H1 (cell line): ENCODE results near the gene ONECUT3. TPM values are rescaled to one million over a fixed set of nuclear protein-coding genes. Genes with fewer than 3 reads are reported as not detected.

Source experiments
- CTCF ChIA-PET: fragments of 300-600 bp; sonication (Branson Sonifier 250); formaldehyde crosslinking; loops from one replicate; lab custom pipeline; 2021; ENCODE audit not compliant: partially characterized antibody; lab: Charles Lee
- POLR2A ChIA-PET: fragments of 300-600 bp; sonication (Branson Sonifier 250); formaldehyde crosslinking; loops from one replicate; lab custom pipeline; 2021; ENCODE audit warnings: inconsistent platforms; ENCODE audit not compliant: partially characterized antibody; lab: Charles Lee
- DNase-seq, 2 experiments: peaks; one replicate each; pipeline versions ENCODE4 v3.0.0 to v3.0.0-alpha.2; 2010 to 2022; ENCODE audit warnings: low spot score in 2 of 2, low read depth in 1 of 2, mixed read lengths in 1 of 2
- FAIRE-seq: peaks from 2 replicates; lab custom pipeline; 2011; peaks lifted over from hg19 to GRCh38; lab: Jason Lieb, UNC
- H2AFZ ChIP-seq: 2 replicates; pipeline ENCODE4 v1.8.1; 2012; ENCODE audit warnings: low read length, inconsistent platforms
- H2AK5ac ChIP-seq: 2 replicates; pipeline ENCODE4 v1.6.1; 2013; ENCODE audit warnings: low read depth, low read length
- H2BK120ac ChIP-seq: replicated peaks from 2 replicates; pipeline ENCODE3; 2013; ENCODE audit warnings: low read depth, low read length, inconsistent platforms
- H2BK12ac ChIP-seq: 2 replicates; pipeline ENCODE4 v1.6.1; 2013; ENCODE audit warnings: low read depth, low read length
- H2BK15ac ChIP-seq: 2 replicates; pipeline ENCODE4 v1.6.1; 2013; ENCODE audit warnings: low read length
- H2BK20ac ChIP-seq: 2 replicates; pipeline ENCODE4 v1.6.1; 2013; ENCODE audit warnings: low read length
- H2BK5ac ChIP-seq: 2 replicates; pipeline ENCODE4 v1.6.1; 2013; ENCODE audit warnings: low read depth, low read length
- H3K14ac ChIP-seq: 2 replicates; pipeline ENCODE4 v1.6.1; 2013; ENCODE audit warnings: inconsistent platforms; ENCODE audit not compliant: insufficient read length
- H3K18ac ChIP-seq: 2 replicates; pipeline ENCODE4 v1.6.1; 2013; ENCODE audit warnings: low read length; ENCODE audit errors: extremely low read depth
- H3K23ac ChIP-seq: 2 replicates; pipeline ENCODE4 v1.6.1; 2013; ENCODE audit warnings: inconsistent platforms; ENCODE audit not compliant: insufficient read length
- H3K23me2 ChIP-seq: 2 replicates; pipeline ENCODE4 v1.6.1; 2013; ENCODE audit warnings: low read depth, low read length
- H3K27ac ChIP-seq: 2 replicates; pipeline ENCODE4 v1.6.1; 2011; ENCODE audit warnings: low read depth, low read length, inconsistent platforms
- H3K27me3 ChIP-seq, 4 experiments: replicated peaks in 1 of 4; 1 replicate in 1 of 4; 2 replicates in 3 of 4; pipeline versions ENCODE4 v1.6.1 to v1.8.1; 2011 to 2013; ENCODE audit warnings: low read length in 3 of 4, mild to moderate bottlenecking in 3 of 4, inconsistent platforms in 2 of 4, mixed read lengths in 2 of 4, moderate library complexity in 1 of 4; ENCODE audit not compliant: control insufficient read depth in 3 of 4, insufficient read depth in 3 of 4; ENCODE audit errors: extremely low read depth in 1 of 4
- H3K36me3 ChIP-seq, 4 experiments: 2 replicates each; pipeline versions ENCODE4 v1.6.1 to v1.8.1; 2011 to 2013; ENCODE audit warnings: mild to moderate bottlenecking in 4 of 4, low read length in 3 of 4, moderate library complexity in 2 of 4, control low read depth in 1 of 4, inconsistent platforms in 1 of 4; ENCODE audit not compliant: insufficient read depth in 4 of 4, control insufficient read depth in 2 of 4
- H3K4ac ChIP-seq: replicated peaks from 2 replicates; pipeline ENCODE3; 2013; ENCODE audit warnings: low read length, low read depth, mixed read lengths, inconsistent platforms; ENCODE audit not compliant: insufficient read length
- H3K4me1 ChIP-seq, 4 experiments: replicated peaks in 1 of 4; 1 replicate in 1 of 4; 2 replicates in 3 of 4; pipeline versions ENCODE4 v1.6.1 to v1.8.1; 2011 to 2013; ENCODE audit warnings: low read length in 3 of 4, inconsistent platforms in 2 of 4, mixed read lengths in 1 of 4; ENCODE audit not compliant: insufficient read depth in 4 of 4, control insufficient read depth in 3 of 4
- H3K4me2 ChIP-seq, 2 experiments: 2 replicates each; pipeline versions ENCODE4 v1.6.1 to v1.8.1; 2011 to 2013; ENCODE audit warnings: low read depth in 2 of 2, low read length in 2 of 2, control low read depth in 1 of 2, inconsistent platforms in 1 of 2, mild to moderate bottlenecking in 1 of 2; ENCODE audit not compliant: insufficient read depth in 1 of 2
- H3K4me3 ChIP-seq, 4 experiments: fragments of 200-600, 300-600 bp in 1 of 4; sonication (generic), shearing (Covaris generic), sonication (Bioruptor Twin) in 1 of 4; 2 replicates each; pipeline versions ENCODE4 v1.5.1 to v1.8.1; 2011 to 2016; ENCODE audit warnings: low read length in 4 of 4, low read depth in 3 of 4, control low read depth in 2 of 4, inconsistent platforms in 2 of 4, mild to moderate bottlenecking in 2 of 4, mixed read lengths in 1 of 4, moderate library complexity in 1 of 4; ENCODE audit not compliant: insufficient read depth in 2 of 4; ENCODE audit errors: extremely low read depth in 1 of 4
- H3K56ac ChIP-seq: replicated peaks from 2 replicates; pipeline ENCODE3; 2013; ENCODE audit warnings: low read depth, mild to moderate bottlenecking, mixed read lengths, low read length, inconsistent platforms; ENCODE audit not compliant: insufficient read length
- H3K79me1 ChIP-seq: 2 replicates; pipeline ENCODE4 v1.6.1; 2013; ENCODE audit warnings: low read depth, low read length, control low read depth
- H3K79me2 ChIP-seq, 2 experiments: 2 replicates each; pipeline versions ENCODE4 v1.6.1 to v1.8.1; 2012 to 2013; ENCODE audit warnings: low read length in 2 of 2, mild to moderate bottlenecking in 2 of 2, inconsistent platforms in 1 of 2; ENCODE audit not compliant: insufficient read depth in 2 of 2, control insufficient read depth in 1 of 2
- H3K9ac ChIP-seq, 4 experiments: replicated peaks in 1 of 4; 1 replicate in 1 of 4; 2 replicates in 3 of 4; pipeline versions ENCODE4 v1.6.1 to v1.8.1; 2011 to 2013; ENCODE audit warnings: low read depth in 3 of 4, low read length in 3 of 4, control low read depth in 2 of 4, mild to moderate bottlenecking in 2 of 4, moderate library complexity in 2 of 4, inconsistent platforms in 1 of 4; ENCODE audit errors: extremely low read depth in 1 of 4
- H3K9me3 ChIP-seq, 2 experiments: 2 replicates each; pipeline versions ENCODE4 v1.6.1 to v1.8.1; 2012 to 2013; ENCODE audit warnings: mild to moderate bottlenecking in 2 of 2, moderate library complexity in 2 of 2, control low read depth in 1 of 2, inconsistent platforms in 1 of 2, low read depth in 1 of 2, low read length in 1 of 2, mixed read lengths in 1 of 2; ENCODE audit not compliant: insufficient read depth in 2 of 2
- H4K20me1 ChIP-seq, 2 experiments: replicated peaks in 1 of 2; 2 replicates each; pipeline versions ENCODE3 to v1.8.1; 2011 to 2013; ENCODE audit warnings: inconsistent platforms in 2 of 2, low read length in 2 of 2, mild to moderate bottlenecking in 1 of 2; ENCODE audit not compliant: insufficient read depth in 2 of 2, control insufficient read depth in 1 of 2
- H4K5ac ChIP-seq: 2 replicates; pipeline ENCODE4 v1.6.1; 2013; ENCODE audit warnings: low read length, low read depth, mixed read lengths, inconsistent platforms; ENCODE audit not compliant: insufficient read length
- H4K8ac ChIP-seq: 2 replicates; pipeline ENCODE4 v1.8.0; 2013; ENCODE audit warnings: mild to moderate bottlenecking, moderate library complexity, low read length, inconsistent platforms; ENCODE audit not compliant: insufficient read depth; ENCODE audit errors: extremely low read depth
- H4K91ac ChIP-seq: replicated peaks from 2 replicates; pipeline ENCODE3; 2013; ENCODE audit warnings: low read length, mixed read lengths, inconsistent platforms; ENCODE audit not compliant: insufficient read length
- CBX5 ChIP-seq: fragments of 300-800, 300-1000 bp; sonication (generic); IDR thresholded peaks from 2 replicates; pipeline ENCODE4 v1.7.1; 2016; ENCODE audit warnings: antibody characterized with exemption, low read length, low read depth
- CEBPB ChIP-seq: IDR thresholded peaks from 2 replicates; pipeline ENCODE4 v1.6.1; 2012; ENCODE audit warnings: low read depth, low read length
- CHD1 ChIP-seq: IDR thresholded peaks from 2 replicates; pipeline ENCODE4 v1.6.1; 2012; ENCODE audit warnings: low read depth, low read length, improper control_type of control experiment
- FOSL1 ChIP-seq: IDR thresholded peaks from 2 replicates; pipeline ENCODE4 v1.6.1; 2011; ENCODE audit warnings: mild to moderate bottlenecking, low read depth, low read length, moderate library complexity; ENCODE audit not compliant: insufficient read depth
- MAFK ChIP-seq: IDR thresholded peaks from 2 replicates; pipeline ENCODE4 v1.6.1; 2012; ENCODE audit warnings: low read depth, mild to moderate bottlenecking, improper control_type of control experiment, low read length
- POLR2AphosphoS5 ChIP-seq: IDR thresholded peaks from 2 replicates; pipeline ENCODE4 v1.6.1; 2011; ENCODE audit warnings: low read depth, low read length
- RFX5 ChIP-seq: IDR thresholded peaks from 2 replicates; pipeline ENCODE4 v1.6.1; 2011; ENCODE audit warnings: low read depth, low read length, improper control_type of control experiment, borderline replicate concordance
- SIRT6 ChIP-seq: IDR thresholded peaks from one replicate; pipeline ENCODE4 v1.7.1; 2012; ENCODE audit warnings: low read length, inconsistent platforms
- SRF ChIP-seq: IDR thresholded peaks from 2 replicates; pipeline ENCODE4 v1.6.1; 2011; ENCODE audit warnings: mild to moderate bottlenecking, low read depth, low read length, moderate library complexity
- TBP ChIP-seq: IDR thresholded peaks from 2 replicates; pipeline ENCODE4 v1.6.1; 2011; ENCODE audit warnings: low read depth, low read length, improper control_type of control experiment
- WGBS, 2 experiments: shearing (Covaris generic) in 1 of 2; methylation state at CpG; one replicate each; pipeline versions ENCODE4 v1.1.6 to v1.1.7; 2013 to 2015; ENCODE audit warnings: low lambda C conversion rate in 2 of 2, mixed read lengths in 2 of 2, inconsistent platforms in 1 of 2, low coverage in 1 of 2, missing lambda C conversion rate in 1 of 2; ENCODE audit not compliant: insufficient replicate concordance in 2 of 2, insufficient coverage in 1 of 2, insufficient read length in 1 of 2; ENCODE audit errors: extremely low coverage in 1 of 2, missing lambda C conversion rate in 1 of 2; 5-methylcytosine and 5-hydroxymethylcytosine counted together
- polyA plus RNA-seq, 7 experiments: library from polyadenylated mRNA; depleted of rRNA in 3 of 7; stranded (reverse) in 5 of 7; unstranded in 2 of 7; fragments of >200 nt in 5 of 7; fragments of 200-250 nt in 2 of 7; gene quantifications; 1 replicate in 5 of 7; 2 replicates in 1 of 7; 4 replicates in 1 of 7; pipeline versions ENCODE4 v1.2.1 to v1.2.3, GENCODE V29; 2011 to 2013; ENCODE audit warnings: missing spikeins in 2 of 7, mixed read lengths in 2 of 7
- total RNA-seq: library from RNA; stranded (reverse); fragmentation: NEBNext Ultra II Directional; extraction: Animal tissue kit (Norgen Biotek cat#: 25700); gene quantifications from 2 replicates; pipeline ENCODE4 v1.2.1, GENCODE V29; 2021
- TF ChIP-seq, protein P1 (sequence below): IDR thresholded peaks from 2 replicates; pipeline ENCODE4 v1.6.1; 2011; ENCODE audit warnings: low read length, improper control_type of control experiment
- TF ChIP-seq, protein P2 (sequence below): IDR thresholded peaks from 2 replicates; pipeline ENCODE4 v1.6.1; 2012; ENCODE audit warnings: inconsistent platforms

ONECUT3 gene
- total and polyA plus RNA-seq, 2 of the 8 experiments (the other 6 are each of a cell fraction or from before 2014, with no cell fraction given) = not detected

DNA sequence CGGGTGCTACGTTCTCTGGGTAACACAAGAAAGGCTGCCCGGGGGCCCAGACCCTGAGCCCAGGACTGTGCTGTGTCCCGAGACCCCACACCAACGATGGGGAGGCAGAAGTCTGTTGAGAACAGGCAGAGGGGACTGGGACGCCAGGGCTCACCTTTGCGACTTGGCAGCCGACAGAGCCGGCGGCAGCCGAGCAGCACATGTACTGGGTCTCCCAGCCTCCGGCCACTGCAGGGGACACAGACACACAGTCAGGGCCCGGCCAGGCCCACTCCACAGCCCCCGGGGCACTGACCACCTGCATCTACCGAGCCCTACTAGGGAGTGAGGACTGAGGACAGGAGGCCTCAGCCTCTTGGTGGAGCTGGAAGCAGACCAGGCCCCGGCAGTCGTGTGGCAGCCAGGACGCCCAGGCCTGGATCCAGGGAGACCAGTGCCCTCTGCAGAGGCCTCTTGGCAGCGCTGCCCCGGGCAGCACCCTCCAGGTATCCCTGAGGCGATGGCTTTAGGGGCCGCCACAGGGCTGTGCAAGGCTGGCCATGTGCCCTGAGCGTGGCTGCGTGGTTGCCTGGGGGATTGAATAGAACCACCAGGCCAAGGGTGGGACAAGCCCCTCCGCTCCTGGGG is 64.4 kb downstream of the ONECUT3 start:
- Histone ChIP-seq H4K91ac (no peak overlapping the region), H2BK120ac (no peak overlapping the region), H3K4me2 (no peak overlapping the region), H2BK12ac (no peak overlapping the region), H3K18ac (no peak overlapping the region), H3K9ac (no peak overlapping the region; a peak in 1 of 7 replicates), H4K5ac (no peak overlapping the region), H3K56ac (no peak overlapping the region), H2BK5ac (no peak overlapping the region), H3K27me3 (no peaks in the 10 kb centered on the region), H3K23me2 (peaks cover 2% of the 10 kb centered on the region), H4K8ac (no peak overlapping the region), H3K79me2 (no peaks in the 10 kb centered on the region), H2AFZ (no peak overlapping the region), H3K27ac (no peak overlapping the region), H3K9me3 (no peaks in the 10 kb centered on the region), H2BK15ac (no peak overlapping the region), H3K4me1 (peaks cover 0 to 2% (median 0%) of the 10 kb centered on the region in 4 experiments; a peak in 3 of 7 replicates), H4K20me1 (peaks cover 2 to 10% of the 10 kb centered on the region in 2 experiments), H3K4me3 (no peak overlapping the region), H3K4ac (no peak overlapping the region), H3K36me3 (peaks cover 8 to 48% (median 15%) of the 10 kb centered on the region in 4 experiments; a peak in 7 of 8 replicates), H3K14ac (no peak overlapping the region), H3K23ac (no peak overlapping the region), H2AK5ac (no peak overlapping the region), H2BK20ac (no peak overlapping the region), H3K79me1 (no peaks in the 10 kb centered on the region)
- WGBS, 2 experiments = 93% methylated on average over 23 of the region's 25 CpGs; no CpG with 5 or more reads in 1 of the 2 experiments
- POLR2A ChIA-PET = no interaction called here
- CTCF ChIA-PET = interaction anchor here (1.0 to 16.5 kb wide), 5 partner anchors 8 to 36 kb away, joined by 3 to 228 read pairs (median 5); no protein-coding TSS in a partner anchor
- DNase-seq = no peak
- FAIRE-seq = no peak
- TF ChIP-seq POLR2AphosphoS5 (no peak), TBP (no peak), MAFK (no peak), SIRT6 (no peak), CEBPB (no peak), CBX5 (no peak), CHD1 (no peak), RFX5 (no peak), SRF (no peak), FOSL1 (no peak)
- TF ChIP-seq, protein P1, sequence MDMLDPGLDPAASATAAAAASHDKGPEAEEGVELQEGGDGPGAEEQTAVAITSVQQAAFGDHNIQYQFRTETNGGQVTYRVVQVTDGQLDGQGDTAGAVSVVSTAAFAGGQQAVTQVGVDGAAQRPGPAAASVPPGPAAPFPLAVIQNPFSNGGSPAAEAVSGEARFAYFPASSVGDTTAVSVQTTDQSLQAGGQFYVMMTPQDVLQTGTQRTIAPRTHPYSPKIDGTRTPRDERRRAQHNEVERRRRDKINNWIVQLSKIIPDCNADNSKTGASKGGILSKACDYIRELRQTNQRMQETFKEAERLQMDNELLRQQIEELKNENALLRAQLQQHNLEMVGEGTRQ = no peak
- TF ChIP-seq, protein P2, sequence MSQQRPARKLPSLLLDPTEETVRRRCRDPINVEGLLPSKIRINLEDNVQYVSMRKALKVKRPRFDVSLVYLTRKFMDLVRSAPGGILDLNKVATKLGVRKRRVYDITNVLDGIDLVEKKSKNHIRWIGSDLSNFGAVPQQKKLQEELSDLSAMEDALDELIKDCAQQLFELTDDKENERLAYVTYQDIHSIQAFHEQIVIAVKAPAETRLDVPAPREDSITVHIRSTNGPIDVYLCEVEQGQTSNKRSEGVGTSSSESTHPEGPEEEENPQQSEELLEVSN = no peak
